WI38 (cell line): Measurements from ENCODE around the gene CTNNB1.

Experiments used
- H3K4me3 ChIP-seq: 2 replicates; pipeline ENCODE4 v1.5.1; 2011; ENCODE audit warnings: low read depth, mild to moderate bottlenecking, control low read depth, low read length
- TF ChIP-seq, protein P1 (sequence below): IDR thresholded peaks from 2 replicates; pipeline ENCODE4 v1.5.1; 2012; ENCODE audit warnings: low read depth, mild to moderate bottlenecking, control low read depth, low read length

Gene CTNNB1

DNA sequence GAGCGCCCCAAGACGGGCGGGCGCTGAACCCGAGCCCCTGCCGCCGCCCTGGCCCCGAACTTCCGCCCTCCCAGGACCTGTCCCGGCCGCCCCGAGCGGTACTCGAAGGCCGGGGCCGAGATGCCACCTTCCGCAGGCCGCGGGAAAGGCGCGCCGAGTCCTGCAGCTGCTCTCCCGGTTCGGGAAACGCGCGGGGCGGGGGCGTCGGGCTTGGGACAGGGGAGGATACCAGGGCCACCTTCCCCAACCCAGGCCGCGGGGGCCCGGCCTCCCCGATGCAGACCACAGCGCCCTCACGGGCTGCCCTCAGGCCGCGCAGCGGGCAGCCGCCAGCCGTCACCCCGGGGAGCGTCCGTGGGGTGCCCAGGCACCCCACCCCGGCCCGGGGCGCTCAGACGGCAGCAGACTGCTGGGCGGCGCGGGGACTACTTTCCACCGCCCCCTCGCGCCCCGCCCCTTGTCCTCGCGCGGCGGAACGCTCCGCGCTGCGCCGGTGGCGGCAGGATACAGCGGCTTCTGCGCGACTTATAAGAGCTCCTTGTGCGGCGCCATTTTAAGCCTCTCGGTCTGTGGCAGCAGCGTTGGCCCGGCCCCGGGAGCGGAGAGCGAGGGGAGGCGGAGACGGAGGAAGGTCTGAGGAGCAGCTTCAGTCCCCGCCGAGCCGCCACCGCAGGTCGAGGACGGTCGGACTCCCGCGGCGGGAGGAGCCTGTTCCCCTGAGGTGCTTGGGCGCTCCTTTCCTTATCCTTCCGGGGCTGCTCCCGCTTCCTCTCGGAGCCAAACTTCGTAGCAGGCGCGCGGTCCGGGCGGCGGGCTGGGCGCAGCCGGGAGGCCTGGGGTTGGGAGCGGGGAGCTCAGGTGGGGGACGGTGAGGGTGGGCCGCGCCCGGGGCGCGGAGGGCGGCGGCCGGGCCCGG, at the start of gene CTNNB1:
TSS of gene CTNNB1 (plus strand) at position 556 of the 916 bp plus-strand sequence. CDS start 24,564 bp downstream, outside the sequence.
- peak within 1 kb of the TSS; percentile 88 for H3K4me3 ChIP-seq
- TF ChIP-seq, protein P1, sequence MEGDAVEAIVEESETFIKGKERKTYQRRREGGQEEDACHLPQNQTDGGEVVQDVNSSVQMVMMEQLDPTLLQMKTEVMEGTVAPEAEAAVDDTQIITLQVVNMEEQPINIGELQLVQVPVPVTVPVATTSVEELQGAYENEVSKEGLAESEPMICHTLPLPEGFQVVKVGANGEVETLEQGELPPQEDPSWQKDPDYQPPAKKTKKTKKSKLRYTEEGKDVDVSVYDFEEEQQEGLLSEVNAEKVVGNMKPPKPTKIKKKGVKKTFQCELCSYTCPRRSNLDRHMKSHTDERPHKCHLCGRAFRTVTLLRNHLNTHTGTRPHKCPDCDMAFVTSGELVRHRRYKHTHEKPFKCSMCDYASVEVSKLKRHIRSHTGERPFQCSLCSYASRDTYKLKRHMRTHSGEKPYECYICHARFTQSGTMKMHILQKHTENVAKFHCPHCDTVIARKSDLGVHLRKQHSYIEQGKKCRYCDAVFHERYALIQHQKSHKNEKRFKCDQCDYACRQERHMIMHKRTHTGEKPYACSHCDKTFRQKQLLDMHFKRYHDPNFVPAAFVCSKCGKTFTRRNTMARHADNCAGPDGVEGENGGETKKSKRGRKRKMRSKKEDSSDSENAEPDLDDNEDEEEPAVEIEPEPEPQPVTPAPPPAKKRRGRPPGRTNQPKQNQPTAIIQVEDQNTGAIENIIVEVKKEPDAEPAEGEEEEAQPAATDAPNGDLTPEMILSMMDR: no peak

DNA sequence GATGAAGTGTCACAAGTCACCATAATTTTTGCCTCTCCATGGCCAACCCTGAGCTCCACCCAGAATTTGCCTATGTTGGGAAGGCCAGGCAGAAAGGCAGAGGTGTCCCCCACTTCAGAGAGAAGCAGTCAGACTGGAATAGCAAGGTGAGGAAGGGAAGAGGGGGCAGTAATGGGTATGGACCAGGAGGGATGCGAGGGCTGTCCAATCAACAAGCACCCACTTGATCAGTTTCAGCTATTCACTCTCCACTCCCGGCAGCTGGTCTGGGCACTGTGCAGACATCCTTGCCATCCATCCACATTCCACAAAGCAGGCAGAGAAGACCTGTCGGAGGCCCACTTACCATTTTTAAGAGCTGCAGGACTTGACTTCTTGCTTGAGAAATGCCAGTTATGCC, 43.5 kb upstream of the CTNNB1 start:
- H3K4me3 ChIP-seq: no peak overlapping the region
- TF ChIP-seq, protein P1: no peak

DNA sequence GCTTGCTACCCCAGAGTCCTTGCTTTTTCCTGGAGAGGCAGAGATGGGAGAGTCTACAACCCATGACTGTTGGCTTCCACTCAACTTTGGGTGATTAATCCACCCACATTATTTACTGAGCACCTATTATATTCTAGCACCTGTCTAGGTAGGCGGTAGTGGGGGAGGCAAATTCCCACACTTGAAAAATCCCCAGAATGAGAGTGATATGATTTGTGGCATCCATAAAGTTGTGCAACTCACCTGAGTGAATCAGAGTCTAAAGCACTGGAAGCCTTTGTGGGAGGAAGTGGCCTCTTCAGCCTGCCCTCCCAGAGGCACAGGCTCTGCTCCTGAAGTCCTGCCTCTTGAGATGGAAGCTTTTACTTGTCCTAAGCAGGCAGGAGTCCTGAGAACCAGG, 40.4 kb upstream of the CTNNB1 start:
- TF ChIP-seq, protein P1: no peak

DNA sequence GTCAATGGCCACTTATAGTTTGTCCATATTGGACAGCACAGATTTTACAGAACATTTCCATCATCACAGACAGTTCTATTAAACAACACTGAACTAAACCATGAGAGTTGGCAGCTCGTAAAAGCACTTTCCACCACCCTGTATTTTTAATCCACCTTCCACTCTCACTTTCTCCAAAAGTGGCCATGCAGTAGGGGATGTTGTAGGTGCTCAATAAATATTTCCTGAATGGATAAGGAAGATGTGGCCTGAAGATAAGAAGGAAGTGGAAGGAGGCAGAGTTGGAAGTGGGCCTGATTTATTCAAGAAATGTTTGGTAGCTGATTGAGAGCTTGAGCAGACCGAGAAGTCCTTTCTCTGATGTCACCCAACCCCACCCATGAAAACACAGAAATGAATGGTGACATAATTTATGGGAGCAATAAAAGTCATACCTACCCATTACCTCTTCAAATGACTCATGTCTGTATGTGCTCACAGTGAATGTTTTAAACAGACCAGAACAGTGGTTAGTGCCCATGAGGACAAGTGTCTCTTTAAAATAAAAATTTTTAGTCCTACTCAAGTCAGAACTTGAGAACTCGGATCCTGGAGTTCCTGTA, 39.6 kb upstream of the CTNNB1 start:
- no peak overlapping the region for H3K4me3 ChIP-seq
- TF ChIP-seq, protein P1: no peak

More for the DNA sequence above, 40.4 kb upstream of the CTNNB1 start:
- no peak overlapping the region for H3K4me3 ChIP-seq

DNA sequence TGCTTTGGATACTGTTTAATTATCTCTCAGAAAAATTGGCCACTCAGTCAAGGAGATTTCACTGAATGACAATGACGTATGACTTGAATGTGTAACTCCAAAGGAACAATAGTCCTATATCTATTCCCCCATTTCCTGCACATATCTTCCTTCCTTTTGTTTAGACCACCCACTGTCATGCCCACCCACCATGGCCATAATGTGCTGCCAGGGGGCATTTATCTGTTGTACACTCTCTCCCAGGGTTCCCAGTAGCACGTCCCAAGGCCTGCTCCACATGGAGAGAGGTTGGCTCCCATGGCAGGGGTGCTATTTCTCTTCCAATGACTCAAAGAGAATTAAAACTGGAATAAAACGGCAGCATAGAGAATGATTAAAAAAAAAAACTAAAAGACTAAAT, 36.8 kb upstream of the CTNNB1 start:
- TF ChIP-seq, protein P1: no peak
- H3K4me3 ChIP-seq: no peak overlapping the region

DNA sequence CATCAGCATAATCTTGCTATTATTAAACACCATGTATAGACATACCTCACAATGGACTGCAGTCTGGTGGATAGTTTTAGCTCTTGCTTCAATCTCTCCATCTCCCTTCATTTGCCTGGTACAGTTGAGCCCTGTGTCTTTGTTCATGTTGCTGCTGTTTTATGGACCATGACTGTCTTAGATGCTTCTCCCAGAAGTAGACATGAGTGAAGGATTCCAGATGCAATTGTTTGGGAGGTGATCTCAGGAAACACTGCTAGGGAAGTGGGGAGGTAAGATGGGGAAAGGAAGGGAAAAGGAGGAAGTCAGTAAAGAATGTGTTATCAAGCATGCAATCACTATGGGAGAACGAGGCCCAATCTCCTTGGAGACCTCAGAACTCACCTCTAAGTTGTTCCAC, 36.3 kb upstream of the CTNNB1 start:
- TF ChIP-seq, protein P1: no peak
- no peak overlapping the region for H3K4me3 ChIP-seq

DNA sequence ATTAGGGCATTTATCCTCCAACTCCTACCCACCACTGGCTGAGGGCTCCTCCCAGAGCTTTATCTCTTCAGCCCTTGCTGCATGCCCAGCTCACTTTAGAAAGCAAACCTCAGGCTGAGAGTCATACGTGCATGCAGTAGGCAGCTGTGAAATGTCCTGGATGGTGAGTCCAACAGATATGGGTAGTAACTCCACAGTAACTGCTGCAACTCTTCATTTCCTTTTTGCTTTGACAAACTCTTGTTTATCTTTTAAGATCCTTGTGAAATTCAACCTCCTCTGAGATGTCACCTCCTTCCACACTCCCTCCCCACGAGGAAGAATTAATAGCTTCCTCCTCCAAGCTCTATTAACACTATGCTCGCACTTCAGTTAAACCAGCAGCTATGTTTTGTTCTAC, 35.9 kb upstream of the CTNNB1 start:
- H3K4me3 ChIP-seq: no peak overlapping the region
- TF ChIP-seq, protein P1: no peak
